Activated CD4-positive, alpha-beta T cell treated with anti-CD3 and anti-CD28 coated beads for 48 hours (primary cell): Measurements from ENCODE around the gene CMTR1.
A peak's percentile ranks its signal among the peaks of the same experiment; 100 is the strongest.
"Not testable (repeated sequence)": the region's sequence is repeated elsewhere in the genome, so short reads cannot be mapped to it uniquely, and the experiment has no call there.

Experiments
- DNase-seq: peaks from one replicate; pipeline ENCODE4 v3.0.0-alpha.2; 2020

CMTR1 gene, protein sequence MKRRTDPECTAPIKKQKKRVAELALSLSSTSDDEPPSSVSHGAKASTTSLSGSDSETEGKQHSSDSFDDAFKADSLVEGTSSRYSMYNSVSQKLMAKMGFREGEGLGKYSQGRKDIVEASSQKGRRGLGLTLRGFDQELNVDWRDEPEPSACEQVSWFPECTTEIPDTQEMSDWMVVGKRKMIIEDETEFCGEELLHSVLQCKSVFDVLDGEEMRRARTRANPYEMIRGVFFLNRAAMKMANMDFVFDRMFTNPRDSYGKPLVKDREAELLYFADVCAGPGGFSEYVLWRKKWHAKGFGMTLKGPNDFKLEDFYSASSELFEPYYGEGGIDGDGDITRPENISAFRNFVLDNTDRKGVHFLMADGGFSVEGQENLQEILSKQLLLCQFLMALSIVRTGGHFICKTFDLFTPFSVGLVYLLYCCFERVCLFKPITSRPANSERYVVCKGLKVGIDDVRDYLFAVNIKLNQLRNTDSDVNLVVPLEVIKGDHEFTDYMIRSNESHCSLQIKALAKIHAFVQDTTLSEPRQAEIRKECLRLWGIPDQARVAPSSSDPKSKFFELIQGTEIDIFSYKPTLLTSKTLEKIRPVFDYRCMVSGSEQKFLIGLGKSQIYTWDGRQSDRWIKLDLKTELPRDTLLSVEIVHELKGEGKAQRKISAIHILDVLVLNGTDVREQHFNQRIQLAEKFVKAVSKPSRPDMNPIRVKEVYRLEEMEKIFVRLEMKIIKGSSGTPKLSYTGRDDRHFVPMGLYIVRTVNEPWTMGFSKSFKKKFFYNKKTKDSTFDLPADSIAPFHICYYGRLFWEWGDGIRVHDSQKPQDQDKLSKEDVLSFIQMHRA

GRCh38 chr6:37432916-37433656 is at the start of gene CMTR1:
TSS of gene CMTR1 (plus strand) at chr6:37433221. CDS start at chr6:37435630, 2,409 bp downstream.
- DNase-seq, result peak; percentile 98

DNA sequence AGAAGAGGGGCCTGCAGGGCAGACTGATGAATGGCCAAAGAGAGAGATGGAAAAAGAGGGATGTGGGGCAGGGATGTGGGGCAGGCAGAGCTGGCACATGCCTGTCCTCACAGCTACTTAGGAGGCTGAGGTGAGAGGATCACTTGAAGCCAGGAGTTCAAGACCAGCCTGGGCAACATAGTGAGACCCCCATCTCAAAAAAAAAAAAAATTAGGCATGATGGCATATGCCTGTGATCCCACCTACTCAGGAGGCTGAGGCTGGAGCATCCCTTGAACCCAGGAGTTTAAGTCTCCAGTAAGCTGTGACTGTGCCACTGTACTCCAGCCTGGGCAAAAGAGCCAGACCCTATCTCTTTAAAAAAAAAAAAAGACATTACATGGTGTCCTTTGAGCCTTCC is 44.4 kb upstream of the CMTR1 start:
- DNase-seq, result no peak

GRCh38 chr6:37389857-37390256 is 43.2 kb upstream of the CMTR1 start:
- DNase-seq, result no peak

DNA sequence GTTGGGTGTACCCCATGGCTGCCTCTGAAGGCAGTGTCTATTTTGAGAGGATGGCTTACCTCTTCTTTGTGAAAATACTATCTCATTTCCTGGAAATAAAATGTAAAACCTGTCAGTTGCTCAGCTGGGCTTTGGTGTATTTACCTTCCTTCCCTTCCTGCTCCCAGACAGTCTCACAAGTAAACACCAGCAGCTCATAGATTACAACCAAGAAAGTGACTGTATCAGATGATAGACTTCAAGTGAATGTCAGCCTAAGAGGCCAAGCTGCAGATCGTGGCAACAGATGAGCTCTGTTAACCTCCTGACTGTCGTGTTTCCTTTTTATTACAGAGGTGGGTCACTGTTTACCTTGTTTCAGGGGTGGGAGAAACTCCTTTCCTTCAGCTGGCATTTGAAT is 41.9 kb upstream of the CMTR1 start:
- no peak for DNase-seq

GRCh38 chr6:37392821-37393220 is 40.2 kb upstream of the CMTR1 start:
- DNase-seq, result no peak

DNA sequence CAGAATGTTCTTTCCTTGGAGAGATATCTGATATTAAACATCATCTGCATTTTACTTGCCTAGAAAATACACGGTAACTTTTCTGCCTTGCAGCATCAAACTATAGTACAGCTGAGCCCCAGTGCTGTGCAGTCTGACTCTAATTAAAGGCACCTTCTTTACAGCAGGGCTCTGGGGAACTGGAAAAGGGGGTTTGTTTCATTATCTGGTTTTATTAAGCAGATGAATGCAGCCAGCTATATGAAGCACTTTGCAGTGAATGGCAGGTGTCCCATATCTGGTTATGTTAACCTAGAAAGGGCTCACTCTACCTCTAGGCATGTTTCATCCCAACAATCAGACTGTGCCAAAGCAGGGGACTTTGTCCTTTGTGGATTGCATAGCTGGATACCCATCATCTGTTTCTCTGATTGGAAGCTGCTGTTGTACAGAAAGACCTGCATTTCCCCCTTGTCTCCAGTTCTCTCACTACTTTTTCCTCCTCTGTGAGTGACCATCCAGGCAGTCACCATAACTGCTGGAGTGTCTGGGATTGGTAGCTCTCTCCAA is 39.6 kb upstream of the CMTR1 start:
- no peak for DNase-seq

- DNase-seq, result no peak
Observed at GRCh38 chr6:37396571-37397180, 36.3 kb upstream of the CMTR1 start.

- no peak for DNase-seq
Observed at GRCh38 chr6:37399131-37399530, 33.9 kb upstream of the CMTR1 start.

- no peak for DNase-seq
Observed at GRCh38 chr6:37399795-37400490, 33.1 kb upstream of the CMTR1 start.

DNA sequence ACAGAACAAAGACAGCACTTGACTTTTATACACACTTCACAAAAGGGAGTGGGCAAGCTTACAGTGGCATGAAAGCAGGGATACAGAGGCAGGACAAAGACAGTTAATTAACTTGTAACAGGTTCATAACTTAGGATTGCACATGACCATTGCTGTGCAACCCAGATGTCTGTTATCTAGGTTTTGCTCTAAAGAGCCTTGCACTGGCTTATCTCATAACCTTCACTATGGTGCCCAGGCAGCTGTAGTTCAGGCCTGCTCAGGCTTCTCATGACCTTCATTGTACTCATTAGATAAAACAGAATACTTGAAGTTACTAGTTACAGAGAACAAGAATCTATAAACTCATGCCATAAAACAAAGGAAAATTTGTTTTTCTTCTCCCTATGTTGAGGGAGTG is 31.4 kb upstream of the CMTR1 start:
- DNase-seq, result not testable (repeated sequence)

- no peak for DNase-seq
Observed at GRCh38 chr6:37406726-37407341, 26.2 kb upstream of the CMTR1 start.

DNA sequence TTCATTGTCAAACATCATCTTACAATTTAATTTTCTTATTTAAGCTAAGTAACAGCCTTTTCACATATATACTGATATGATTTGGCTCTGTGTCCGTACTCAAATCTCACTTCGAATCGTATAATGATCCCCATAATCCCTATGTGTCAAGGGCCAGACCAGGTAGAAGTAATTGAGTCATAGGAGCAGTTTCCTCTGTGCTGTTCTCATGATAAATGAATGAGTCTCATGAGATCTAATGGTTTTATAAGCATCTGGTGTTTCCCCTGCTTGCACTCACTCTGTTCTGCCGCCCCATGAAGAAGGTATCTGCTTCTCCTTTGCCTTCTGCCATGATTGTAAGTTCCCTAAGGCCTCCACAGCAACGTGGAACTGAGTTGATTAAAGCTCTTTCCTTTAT is 25.1 kb upstream of the CMTR1 start:
- no peak for DNase-seq

DNA sequence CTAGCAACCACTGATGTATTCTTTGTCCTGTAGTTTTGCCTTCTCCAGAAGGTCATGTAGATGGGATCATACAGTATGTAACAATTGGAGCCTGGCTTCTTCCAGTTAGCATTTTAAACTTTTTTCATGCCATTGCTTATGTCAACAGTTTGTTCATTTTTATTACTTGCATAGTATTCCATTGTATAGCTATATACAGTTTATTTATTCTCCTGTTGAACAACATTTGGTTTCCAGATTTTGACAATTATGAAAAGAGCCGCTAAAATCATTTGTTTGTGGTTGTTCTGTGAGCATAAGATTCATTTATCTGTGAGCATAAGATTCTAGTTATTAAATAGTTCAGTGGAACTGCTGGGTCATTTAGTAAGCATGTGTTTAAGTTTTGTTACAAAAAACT is 23.5 kb upstream of the CMTR1 start:
- DNase-seq, result no peak

DNA sequence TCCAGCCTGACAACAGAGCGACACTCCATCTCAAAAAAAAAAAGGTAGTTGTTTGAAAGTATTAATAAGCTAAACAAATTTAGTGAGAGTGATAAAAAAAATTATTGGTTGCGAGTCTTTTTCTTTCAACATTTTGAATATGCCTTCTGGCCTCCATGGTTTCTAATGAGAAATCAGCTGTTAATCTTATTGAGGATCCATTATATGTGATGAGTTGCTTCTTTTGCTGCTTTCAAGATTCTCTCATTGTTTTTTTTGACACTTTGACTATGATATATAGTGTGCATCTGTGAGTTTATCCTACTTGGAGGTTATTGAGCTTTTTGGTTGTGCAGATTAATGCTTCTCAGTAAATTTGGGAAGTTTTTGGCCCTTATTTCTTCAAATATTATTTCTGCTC is 15.6 kb upstream of the CMTR1 start:
- DNase-seq, result no peak

- no peak for DNase-seq
Observed at GRCh38 chr6:37418722-37419121, 14.3 kb upstream of the CMTR1 start.

DNA sequence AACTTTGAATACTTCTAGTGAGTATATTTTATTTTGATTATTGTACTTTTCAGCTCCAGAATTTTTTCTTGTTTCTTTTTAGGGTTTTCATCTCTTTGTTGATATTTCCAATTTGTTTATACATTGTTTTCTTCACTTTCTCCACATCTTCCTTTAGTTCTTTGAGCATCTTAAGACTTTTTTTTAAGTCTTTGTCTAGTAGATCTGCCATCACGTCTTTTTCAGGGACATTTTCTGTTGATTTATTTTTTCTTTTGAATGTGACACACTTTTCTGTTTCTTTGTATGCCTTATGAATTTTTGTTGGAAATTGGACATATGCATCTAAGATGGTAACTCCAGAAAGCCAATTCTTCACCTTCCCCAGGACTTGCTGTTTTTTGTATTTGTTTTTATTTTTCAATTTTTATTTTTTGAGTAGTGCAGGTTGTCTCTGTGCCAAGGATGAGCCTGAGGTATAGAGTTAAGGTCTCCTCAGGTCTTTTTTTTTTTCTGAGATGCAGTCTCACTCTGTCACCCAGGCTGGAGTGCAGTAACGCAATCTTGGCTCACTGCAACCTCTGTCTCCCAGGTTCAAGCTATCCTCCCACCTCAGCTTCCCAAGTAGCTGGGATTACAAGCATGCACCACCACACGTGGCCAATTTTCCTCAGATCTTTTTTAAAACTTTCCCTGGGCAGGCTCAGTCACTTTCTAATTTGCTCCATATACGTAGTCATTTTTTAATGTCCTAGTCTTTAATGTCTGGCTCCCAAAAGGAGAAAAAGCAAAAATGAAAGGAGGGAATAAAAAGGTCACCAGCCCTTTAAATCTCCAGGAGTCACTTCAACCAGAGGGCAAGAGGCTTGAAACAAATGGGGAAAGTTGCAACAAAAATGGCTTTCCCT is 6.7 kb upstream of the CMTR1 start:
- no peak for DNase-seq

DNA sequence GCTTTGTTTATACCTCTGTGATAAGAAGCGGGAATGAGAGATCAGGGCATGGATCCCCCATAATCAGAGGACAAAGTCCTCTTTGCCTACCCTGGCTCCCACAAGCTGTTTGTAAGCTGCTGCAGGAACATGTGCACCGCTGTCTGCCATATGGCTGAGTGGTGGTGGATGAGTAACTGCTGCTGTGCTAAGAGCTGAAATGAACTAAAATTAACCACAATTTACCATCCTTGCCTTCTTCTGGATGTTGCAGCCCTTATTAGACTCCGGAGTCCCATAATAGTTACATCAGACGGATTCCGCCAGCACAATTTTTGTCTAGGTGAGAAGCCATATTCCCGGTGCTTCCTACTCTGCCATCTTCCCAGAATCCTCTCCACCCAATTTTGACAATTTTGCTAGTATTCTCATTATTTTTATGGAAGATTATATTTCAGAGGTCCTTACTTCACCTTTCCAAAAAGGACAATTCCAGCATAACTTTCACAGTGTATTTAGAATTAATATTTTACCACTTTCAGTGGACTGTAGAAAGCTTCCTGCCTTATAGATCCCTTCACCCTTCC is 6.0 kb upstream of the CMTR1 start:
- DNase-seq, result no peak

DNA sequence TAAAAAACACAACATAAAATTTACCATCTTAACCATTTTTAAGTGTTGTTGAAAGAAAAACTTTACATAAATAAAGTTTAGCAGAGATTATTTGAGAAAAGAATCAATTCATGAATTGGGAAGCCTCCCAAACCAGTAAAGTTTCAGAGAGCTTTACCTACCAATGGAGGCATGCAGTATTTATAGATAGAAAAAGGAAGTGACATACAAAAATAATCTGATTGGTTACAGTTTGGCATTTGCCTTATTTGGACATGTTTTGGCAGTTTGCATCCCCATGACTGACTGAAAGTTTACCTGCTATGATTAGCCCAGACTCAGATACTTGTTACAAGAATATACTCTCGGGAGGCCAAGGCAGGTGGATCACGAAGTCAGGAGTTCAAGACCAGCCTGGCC is 3.7 kb upstream of the CMTR1 start:
- no peak for DNase-seq

DNA sequence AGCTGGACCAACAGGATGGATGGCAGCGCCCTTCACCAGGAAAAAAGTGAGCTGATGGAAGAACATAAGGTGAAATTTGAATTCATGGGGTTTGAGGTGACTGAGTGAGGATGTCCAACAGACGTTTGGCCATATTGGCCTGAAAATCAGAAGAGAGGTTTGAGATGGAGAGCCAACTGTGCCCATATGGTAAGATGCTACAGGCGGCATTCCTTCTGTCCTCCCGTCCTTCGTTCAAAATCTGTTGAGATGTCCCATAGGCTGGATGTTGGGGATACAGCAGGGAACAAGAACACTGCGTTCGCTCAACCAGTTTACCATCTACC is 468 bp upstream of the CMTR1 start:
- no peak for DNase-seq

DNA sequence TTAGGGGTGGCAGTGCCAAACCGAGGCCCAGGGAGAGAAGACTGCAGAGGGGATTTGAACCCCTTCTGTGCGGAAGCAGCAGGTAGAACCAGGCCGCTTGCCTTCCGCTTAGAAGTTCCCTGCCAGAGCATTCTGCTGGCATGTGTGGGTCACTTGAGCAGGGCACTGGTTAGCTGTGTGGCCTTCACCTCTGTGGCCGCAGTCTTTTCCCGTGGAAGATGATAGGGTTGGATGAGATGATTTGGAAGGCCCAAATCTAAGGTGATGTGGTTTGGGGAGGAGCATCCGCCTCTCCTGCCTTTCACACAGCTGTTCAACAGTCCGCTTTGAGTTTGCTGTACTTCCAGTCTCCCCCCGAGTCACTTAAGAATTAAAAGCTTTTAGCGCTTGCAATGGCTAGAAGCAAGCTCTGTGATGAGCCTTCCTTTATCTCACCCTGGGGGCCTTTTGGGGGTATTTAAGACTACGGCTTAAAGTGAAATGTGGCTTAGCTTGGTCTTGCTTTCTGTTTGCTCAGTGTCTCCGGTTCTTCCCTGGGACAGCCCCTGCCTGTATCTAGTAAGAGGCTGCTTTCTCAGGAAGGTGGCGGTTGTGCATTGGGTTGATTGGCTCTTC is 743 bp downstream of the CMTR1 start:
- peak; percentile 66 for DNase-seq
